ENCODE measurements around the gene TRAF3IP1. TPM values are rescaled to one million over a fixed set of nuclear protein-coding genes. Genes with fewer than 3 reads are reported as not detected.

Gene TRAF3IP1
- total and polyA plus RNA-seq, 2 of the 13 experiments (the other 11 are each of a cell fraction or from before 2014, with no cell fraction given) = 4.1 to 12.9 TPM

- TF ChIP-seq TFDP1 (CRISPR knock-in tag; IDR thresholded peaks at IDR 0.05; ENCODE audit: borderline replicate concordance) (no peak), IKZF4 (CRISPR knock-in tag; IDR thresholded peaks at IDR 0.05; ENCODE audit: borderline replicate concordance, low read depth, not compliant biosample characterization) (no peak), ARNTL (CRISPR knock-in tag; IDR thresholded peaks at IDR 0.05) (0 out of 2 replicates have a peak, but pooled peaks have one; percentile 28), ZNF883 (CRISPR knock-in tag; IDR thresholded peaks at IDR 0.05; ENCODE audit: not compliant biosample characterization) (peak; percentile 36), ZSCAN25 (CRISPR knock-in tag; IDR thresholded peaks at IDR 0.05) (peak; percentile 12; the same call in 1 of the 2 replicates), DMAP1 (CRISPR knock-in tag; IDR thresholded peaks at IDR 0.05) (no peak), ZIK1 (CRISPR knock-in tag; IDR thresholded peaks at IDR 0.05; ENCODE audit: borderline replicate concordance, low read depth) (peak; percentile 11; the same call in 1 of the 2 replicates), CCDC6 (CRISPR knock-in tag; IDR thresholded peaks at IDR 0.05) (0 out of 2 replicates have a peak, but pooled peaks have one; percentile 10)
These were observed 113.9 kb downstream of the TRAF3IP1 start (continued) for GRCh38 chr2:238433941-238434845.
